ENCODE results near the gene TAF11. TPM values are rescaled to one million over a fixed set of nuclear protein-coding genes. Genes with fewer than 3 reads are reported as not detected.

The TAF11 gene
- total and polyA plus RNA-seq, 2 of the 8 experiments (the other 6 are each of a cell fraction or from before 2014, with no cell fraction given): 38.2 to 48.6 TPM

GRCh38 chr6:34872332-34872731 is 15.5 kb downstream of the TAF11 start (continued):
- TF ChIP-seq CHD7 (IDR thresholded peaks at IDR 0.05; ENCODE audit: insufficient replicate concordance, low read length): no peak
- TF ChIP-seq KDM1A (IDR thresholded peaks at IDR 0.05; ENCODE audit: borderline replicate concordance, low read length): no peak
- TF ChIP-seq POLR2AphosphoS5 (IDR thresholded peaks at IDR 0.05; ENCODE audit: low read depth, low read length): no peak
